Stimulated activated effector memory CD8-positive, alpha-beta T cell treated with anti-CD3 and anti-CD28 coated beads, Interleukin-12 subunit alpha, Interleukin-12 subunit beta, amount 100 ng/mL, for 72 hours (primary cell): ENCODE measurements around the gene GRID1.
"Not testable (repeated sequence)": the region's sequence is repeated elsewhere in the genome, so short reads cannot be mapped to it uniquely, and the experiment has no call there.

Source experiments
- ATAC-seq: fragments of 150-1000 bp; cut with Tn5 transposase; 2 replicates; pipeline ENCODE4 v1.10.0; 2021
- DNase-seq, 2 donors: peaks; one replicate each; pipeline ENCODE4 v3.0.0; 2021 to 2022; ENCODE audit warnings: low spot score in 2 of 2
- H3K27ac Mint-ChIP-seq: one replicate; pipeline ENCODE4 v1.8.0; 2022; ENCODE audit warnings: mild to moderate bottlenecking, mixed read lengths
- H3K36me3 Mint-ChIP-seq: one replicate; pipeline ENCODE4 v1.8.0; 2022; ENCODE audit warnings: mild to moderate bottlenecking, mixed read lengths
- H3K4me1 Mint-ChIP-seq: one replicate; pipeline ENCODE4 v1.8.0; 2022; ENCODE audit warnings: mixed read lengths
- H3K4me3 Mint-ChIP-seq: one replicate; pipeline ENCODE4 v1.8.0; 2022; ENCODE audit warnings: mild to moderate bottlenecking, mixed read lengths
- H3K9me3 Mint-ChIP-seq: one replicate; pipeline ENCODE4 v1.8.0; 2022; ENCODE audit warnings: mixed read lengths

Gene GRID1

DNA sequence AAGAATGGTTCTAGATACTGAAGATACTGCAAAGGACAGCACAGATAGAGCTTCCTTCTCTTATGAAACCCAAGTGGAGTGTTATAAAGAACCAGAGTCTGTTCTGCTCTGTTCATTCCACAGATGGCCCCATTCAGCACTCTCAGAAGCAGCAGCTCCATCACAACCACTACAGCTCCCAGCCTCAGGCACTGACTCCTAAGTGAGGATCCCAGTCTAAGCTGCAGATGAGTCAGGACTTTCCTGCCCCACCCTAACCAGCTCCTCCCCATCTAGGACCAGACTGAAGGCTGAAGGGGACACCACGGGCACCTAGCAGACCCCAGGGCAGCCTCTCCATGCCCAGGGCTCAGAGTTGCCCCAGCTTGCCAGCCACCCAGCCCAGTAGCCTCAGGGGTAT, 379.8 kb downstream of the GRID1 start:
- H3K36me3 Mint-ChIP-seq: no peaks in the 10 kb centered on the region
- no peak overlapping the region for H3K27ac Mint-ChIP-seq
- H3K9me3 Mint-ChIP-seq: no peaks in the 10 kb centered on the region
- no peak overlapping the region for H3K4me3 Mint-ChIP-seq
- no peak for DNase-seq
- no peak for ATAC-seq
- H3K4me1 Mint-ChIP-seq: no peaks in the 10 kb centered on the region

DNA sequence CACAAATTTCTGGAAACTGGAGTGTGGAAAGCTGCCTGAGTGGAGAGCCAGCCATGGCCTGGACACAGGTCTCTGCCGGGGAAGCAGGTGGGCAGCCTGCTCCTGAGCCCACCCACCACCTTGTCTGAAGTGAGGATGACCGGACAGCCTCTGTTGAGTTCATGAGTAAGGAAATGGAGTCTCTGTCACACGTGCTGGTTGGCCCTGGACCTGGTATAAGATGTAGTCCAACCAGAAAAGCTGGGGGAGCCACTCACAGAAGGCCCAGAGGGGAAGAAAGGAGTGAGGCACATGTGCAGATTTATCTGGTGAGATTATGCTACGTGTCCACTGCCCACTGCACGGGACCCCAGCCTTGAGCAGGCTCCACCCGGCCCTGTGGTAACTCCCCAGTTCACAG, 383.5 kb downstream of the GRID1 start:
- Mint-ChIP-seq H3K27ac (no peak overlapping the region), H3K9me3 (no peaks in the 10 kb centered on the region), H3K4me3 (no peak overlapping the region), H3K36me3 (no peaks in the 10 kb centered on the region), H3K4me1 (no peaks in the 10 kb centered on the region)
- ATAC-seq: no peak
- no peak for DNase-seq

DNA sequence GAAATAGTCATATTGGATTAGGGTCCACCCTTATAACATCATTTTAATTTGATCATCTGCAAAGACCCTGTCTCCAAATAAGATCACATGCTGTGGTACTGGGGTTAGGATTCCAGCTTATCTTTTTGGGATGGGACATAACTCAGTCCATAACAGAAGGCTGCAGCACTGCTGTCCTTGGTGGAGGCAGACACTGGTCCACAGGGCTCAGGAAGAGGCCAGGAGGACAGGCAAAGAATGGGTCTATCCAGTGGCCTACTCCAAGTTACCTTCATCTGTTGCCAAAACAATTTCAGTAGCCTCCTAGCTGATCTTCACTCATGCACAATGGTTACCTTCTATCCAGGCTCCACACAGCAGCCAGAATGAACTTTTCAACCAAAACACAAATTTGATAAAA, 387.0 kb downstream of the GRID1 start:
- H3K4me1 Mint-ChIP-seq: no peaks in the 10 kb centered on the region
- H3K27ac Mint-ChIP-seq: no peak overlapping the region
- no peak overlapping the region for H3K4me3 Mint-ChIP-seq
- ATAC-seq (no peak), DNase-seq (no peak)
- H3K36me3 Mint-ChIP-seq: no peaks in the 10 kb centered on the region
- no peaks in the 10 kb centered on the region for H3K9me3 Mint-ChIP-seq

DNA sequence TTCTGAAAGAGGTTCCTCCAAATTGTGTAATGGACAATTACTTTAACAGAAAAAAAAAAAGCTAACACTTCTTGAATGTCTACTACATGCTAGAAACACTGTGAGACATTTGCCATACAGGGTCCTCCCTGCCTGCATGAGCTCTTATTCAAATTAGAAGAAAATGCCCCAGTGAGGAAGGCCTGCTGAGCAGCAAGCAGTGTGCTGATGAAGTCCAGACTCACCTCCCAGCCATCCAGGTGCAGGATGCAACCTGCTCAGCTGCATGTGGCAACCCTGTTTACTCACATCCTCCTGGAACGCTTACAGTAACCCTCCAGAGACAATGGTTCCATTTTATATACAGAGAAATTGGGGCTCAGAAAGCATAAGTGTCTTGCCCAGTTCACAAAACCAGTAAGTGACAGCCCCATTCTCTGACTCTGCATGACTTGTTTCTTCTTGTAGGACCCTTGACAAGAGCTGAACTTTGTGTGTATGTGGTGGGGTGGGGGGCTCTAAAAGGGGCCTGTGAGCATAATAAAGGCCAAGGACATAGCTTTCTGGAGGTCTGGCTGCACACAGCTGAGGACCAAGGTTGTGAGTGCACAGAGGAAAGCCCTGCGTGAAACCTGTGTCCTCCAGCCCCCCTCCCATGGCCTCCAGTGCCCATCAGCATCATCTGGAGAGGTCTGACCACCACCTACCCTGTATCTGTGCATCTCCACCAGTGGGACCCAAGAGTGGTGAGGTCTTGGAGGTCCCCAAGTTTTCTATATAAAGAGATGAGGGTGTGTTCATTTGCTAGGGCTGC, 387.8 kb downstream of the GRID1 start:
- no peaks in the 10 kb centered on the region for H3K36me3 Mint-ChIP-seq
- no peaks in the 10 kb centered on the region for H3K4me1 Mint-ChIP-seq
- DNase-seq (peak in 1 of 2 donors; percentile 22), ATAC-seq (no peak)
- H3K27ac Mint-ChIP-seq: no peak overlapping the region
- no peak overlapping the region for H3K4me3 Mint-ChIP-seq
- no peaks in the 10 kb centered on the region for H3K9me3 Mint-ChIP-seq

DNA sequence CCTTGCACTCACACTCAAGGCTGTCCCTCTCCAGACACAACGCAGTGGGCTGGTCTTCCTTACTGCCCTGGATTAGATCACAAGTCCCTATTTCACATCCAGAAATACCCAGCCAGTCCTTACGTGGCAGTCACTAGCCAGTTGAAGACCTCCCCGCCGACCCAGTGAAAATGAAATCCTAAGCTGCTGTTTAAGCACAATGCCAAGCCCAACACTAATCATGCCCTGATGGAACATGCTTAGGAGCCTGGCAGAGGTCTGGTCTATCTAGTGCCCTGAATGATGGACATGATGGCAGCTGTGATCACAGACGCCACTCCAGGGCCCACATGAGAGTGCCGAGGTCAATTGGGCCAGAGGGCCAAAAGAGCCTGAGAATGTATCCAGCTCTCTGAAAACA, 389.0 kb downstream of the GRID1 start:
- peak in 1 of 2 donors; percentile 25 for DNase-seq
- ATAC-seq: no peak
- Mint-ChIP-seq H3K27ac (no peak overlapping the region), H3K36me3 (no peaks in the 10 kb centered on the region), H3K4me1 (no peaks in the 10 kb centered on the region), H3K4me3 (no peak overlapping the region), H3K9me3 (no peaks in the 10 kb centered on the region)

DNA sequence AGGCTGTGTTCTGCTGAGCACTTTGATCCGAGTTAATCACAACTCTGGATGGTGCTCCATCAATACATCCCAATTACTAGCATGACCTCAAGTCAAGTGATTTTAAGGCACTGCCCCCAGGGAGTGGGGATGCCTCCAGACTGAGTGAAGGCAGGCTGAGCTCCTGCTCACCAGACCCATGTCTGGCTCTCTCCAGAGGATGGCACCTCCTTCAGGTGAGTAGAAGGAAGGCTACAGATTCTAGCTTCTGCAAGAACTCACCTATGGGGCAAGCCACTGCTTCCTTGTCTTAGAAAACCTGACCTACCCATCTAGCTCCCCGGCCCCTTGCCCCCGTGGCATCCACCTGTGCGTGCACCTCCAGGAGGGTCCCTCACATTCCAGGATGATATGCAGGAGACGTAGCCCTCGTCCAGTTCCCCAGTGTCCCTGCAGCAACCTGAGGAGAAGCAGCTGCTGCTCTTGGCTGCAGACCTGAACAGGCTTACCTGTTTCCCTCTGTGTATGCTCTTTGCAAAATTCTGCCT, 390.3 kb downstream of the GRID1 start:
- Mint-ChIP-seq H3K4me1 (no peaks in the 10 kb centered on the region), H3K27ac (no peak overlapping the region), H3K4me3 (no peak overlapping the region), H3K9me3 (no peaks in the 10 kb centered on the region), H3K36me3 (no peaks in the 10 kb centered on the region)
- ATAC-seq (no peak), DNase-seq (no peak)

DNA sequence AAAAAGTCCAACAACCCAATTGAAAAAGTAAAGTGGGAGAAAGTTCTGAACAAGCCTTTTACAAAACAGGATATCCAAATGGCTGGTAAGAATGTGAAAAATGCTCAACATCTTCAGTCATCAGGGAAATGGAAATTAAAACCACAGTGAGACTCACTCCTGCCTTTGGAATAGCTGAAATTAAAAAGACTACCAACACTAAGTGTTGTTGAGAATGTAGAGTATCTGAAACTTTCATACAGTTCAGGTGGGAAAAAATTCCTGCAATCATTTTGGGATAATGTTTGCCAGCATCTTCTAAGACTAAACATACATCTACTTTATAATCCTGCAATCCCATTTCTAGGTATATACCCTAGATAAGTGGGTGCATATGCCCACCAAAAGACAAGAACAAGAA, 395.1 kb downstream of the GRID1 start:
- H3K9me3 Mint-ChIP-seq: peaks cover 8% of the 10 kb centered on the region
- DNase-seq (no peak), ATAC-seq (no peak)
- no peak overlapping the region for H3K4me3 Mint-ChIP-seq
- H3K36me3 Mint-ChIP-seq: no peaks in the 10 kb centered on the region
- no peak overlapping the region for H3K27ac Mint-ChIP-seq
- H3K4me1 Mint-ChIP-seq: no peaks in the 10 kb centered on the region

DNA sequence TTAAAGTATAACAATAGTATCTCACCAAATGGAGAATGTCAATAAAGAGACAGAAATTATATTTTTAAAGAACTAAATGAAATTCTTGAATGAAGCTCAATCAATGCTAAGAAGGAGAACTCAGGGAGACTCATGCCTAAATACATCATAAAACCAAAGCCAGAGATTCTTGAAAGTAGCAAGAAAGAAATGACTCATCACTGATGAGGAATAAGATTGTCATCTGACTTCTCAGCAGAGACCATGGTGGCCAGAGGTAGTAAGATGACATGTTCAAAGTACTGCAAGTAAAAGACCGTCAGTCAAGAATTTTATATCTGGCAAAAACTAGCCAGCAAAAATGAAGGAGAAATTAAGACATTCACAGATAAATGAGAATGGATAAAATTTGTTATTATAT, 399.0 kb downstream of the GRID1 start:
- no peak for DNase-seq
- ATAC-seq: peak; percentile 78
- H3K4me1 Mint-ChIP-seq: no peaks in the 10 kb centered on the region
- H3K9me3 Mint-ChIP-seq: peaks cover 11% of the 10 kb centered on the region
- H3K36me3 Mint-ChIP-seq: no peaks in the 10 kb centered on the region
- H3K4me3 Mint-ChIP-seq: no peak overlapping the region
- no peak overlapping the region for H3K27ac Mint-ChIP-seq

DNA sequence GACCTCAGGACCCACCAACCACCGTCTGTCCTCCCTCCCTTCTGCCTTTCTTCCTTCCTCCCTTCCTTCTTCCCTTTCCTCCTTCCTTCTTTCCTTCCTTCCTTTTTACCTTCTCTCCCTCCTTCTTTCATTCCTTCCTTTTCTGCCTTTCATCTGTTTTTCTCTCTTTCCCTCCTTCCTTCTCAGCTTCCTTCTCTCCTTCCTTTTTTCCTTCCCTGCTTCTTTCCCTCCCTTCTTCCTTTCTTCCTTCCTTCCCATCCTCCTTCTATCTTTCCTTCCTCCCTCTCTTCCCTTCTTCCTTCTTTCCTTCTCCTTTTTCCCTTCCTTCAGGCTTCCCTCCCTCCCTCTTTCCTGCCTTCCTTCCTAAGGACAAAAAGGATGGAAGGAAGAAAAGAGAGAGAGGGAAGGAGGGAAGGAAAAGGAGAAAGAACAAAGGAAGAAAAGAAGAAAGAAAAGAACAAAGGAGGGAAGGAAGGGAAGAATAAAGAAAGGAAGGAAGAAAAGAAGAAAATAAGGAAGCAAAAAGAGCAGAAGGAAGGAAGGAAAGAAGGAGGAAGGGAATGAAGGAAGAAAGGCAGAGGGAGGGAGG, 405.0 kb downstream of the GRID1 start:
- H3K36me3 Mint-ChIP-seq: no peaks in the 10 kb centered on the region
- no peaks in the 10 kb centered on the region for H3K4me1 Mint-ChIP-seq
- no peak overlapping the region for H3K4me3 Mint-ChIP-seq
- ATAC-seq: no peak
- no peak for DNase-seq
- H3K9me3 Mint-ChIP-seq: peaks cover 8% of the 10 kb centered on the region
- no peak overlapping the region for H3K27ac Mint-ChIP-seq

DNA sequence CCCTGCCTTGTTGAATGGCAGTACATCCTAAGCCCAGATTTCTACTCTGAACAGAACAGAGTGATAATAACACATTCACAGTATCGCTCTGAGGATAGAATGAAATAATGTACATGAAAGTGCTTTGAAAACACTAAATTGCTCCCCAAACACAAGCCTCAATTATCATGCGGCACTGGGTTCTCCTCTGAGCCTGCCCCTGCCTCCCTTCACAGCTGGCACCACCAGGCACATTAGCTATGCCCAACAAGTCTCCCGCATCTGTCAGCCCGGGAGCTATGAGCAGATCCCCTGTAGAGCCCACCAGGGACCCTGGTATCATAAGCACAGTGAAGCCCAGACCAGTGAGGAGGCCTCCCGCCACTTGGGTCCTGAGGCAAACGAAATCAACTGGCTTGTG, 405.5 kb downstream of the GRID1 start:
- H3K27ac Mint-ChIP-seq: no peak overlapping the region
- H3K9me3 Mint-ChIP-seq: peaks cover 8% of the 10 kb centered on the region
- no peaks in the 10 kb centered on the region for H3K36me3 Mint-ChIP-seq
- ATAC-seq (no peak), DNase-seq (no peak)
- no peaks in the 10 kb centered on the region for H3K4me1 Mint-ChIP-seq
- no peak overlapping the region for H3K4me3 Mint-ChIP-seq

DNA sequence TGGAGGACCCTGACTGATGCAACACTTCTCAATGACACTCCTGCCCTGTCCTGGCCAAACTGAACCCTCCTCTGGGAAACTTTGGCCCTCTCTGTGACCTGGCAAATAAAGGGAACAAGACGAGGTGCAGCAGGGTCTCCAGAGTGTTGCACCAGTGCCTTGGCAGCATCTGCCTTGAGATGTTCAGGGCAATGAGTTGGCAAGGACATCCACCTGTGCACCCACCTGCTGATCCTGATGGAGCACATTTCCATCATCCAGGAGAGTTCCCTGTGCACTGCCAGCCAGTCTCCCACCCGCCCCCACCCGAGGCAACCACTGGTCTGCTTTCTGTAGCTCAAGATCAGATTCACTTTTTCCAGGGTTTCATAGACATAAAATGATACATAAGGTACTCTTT, 407.4 kb downstream of the GRID1 start:
- no peak for ATAC-seq
- no peaks in the 10 kb centered on the region for H3K36me3 Mint-ChIP-seq
- H3K4me1 Mint-ChIP-seq: no peaks in the 10 kb centered on the region
- H3K27ac Mint-ChIP-seq: no peak overlapping the region
- no peak overlapping the region for H3K4me3 Mint-ChIP-seq
- no peak for DNase-seq
- peaks cover 8% of the 10 kb centered on the region for H3K9me3 Mint-ChIP-seq

DNA sequence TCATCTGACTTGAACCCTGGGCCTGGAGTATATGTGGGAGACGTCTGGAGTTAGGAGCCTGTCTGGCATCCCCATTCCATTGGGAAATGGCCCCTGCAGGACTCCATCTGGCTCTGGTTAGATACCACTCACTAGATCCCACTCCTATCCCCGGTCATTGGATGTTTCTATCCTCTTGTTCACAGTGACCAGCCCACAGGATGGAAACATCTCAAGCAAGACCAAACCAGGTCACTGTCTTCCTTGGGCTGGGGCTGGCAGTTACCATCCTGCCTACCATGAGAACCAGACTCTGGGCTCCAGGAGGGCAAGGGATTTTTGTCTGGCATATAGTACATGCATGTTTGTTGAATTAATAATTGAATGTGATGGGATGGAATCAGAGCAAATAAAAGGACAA, 415.7 kb downstream of the GRID1 start:
- Mint-ChIP-seq H3K27ac (no peak overlapping the region), H3K9me3 (no peaks in the 10 kb centered on the region), H3K4me3 (no peak overlapping the region), H3K36me3 (no peaks in the 10 kb centered on the region), H3K4me1 (no peaks in the 10 kb centered on the region)
- no peak for DNase-seq
- no peak for ATAC-seq

DNA sequence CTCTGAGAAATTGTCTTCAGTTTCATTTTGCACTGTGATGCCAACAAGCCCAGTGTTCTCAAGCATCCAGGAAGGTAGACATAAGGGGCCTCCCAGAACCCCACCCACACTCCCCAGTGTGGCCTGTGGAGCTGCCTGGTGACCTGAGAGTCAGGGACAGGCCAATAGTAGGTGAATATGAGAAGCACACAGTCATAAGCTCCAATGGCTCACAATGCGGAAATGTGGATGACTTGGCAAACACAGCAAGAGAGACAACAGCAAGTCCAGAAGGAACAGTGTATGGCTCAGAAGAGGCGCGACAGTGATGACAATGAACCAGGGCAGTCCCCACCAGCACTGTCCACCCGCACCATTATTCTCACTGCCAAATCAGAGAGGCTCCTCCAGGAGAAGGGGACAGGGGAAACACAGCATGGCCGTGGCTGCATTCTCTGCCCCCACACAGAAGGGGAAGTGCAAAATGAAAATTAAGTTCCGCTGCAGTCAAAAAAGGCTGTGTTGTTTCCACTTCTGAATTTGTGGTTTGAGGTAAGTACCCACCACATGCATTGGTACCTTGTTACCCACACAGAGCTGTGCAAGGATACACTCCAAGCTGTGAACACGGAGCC, 419.8 kb downstream of the GRID1 start:
- ATAC-seq (peak; percentile 36), DNase-seq (no peak)
- Mint-ChIP-seq H3K27ac (no peak overlapping the region), H3K9me3 (no peaks in the 10 kb centered on the region), H3K4me1 (no peaks in the 10 kb centered on the region), H3K4me3 (no peak overlapping the region), H3K36me3 (no peaks in the 10 kb centered on the region)

DNA sequence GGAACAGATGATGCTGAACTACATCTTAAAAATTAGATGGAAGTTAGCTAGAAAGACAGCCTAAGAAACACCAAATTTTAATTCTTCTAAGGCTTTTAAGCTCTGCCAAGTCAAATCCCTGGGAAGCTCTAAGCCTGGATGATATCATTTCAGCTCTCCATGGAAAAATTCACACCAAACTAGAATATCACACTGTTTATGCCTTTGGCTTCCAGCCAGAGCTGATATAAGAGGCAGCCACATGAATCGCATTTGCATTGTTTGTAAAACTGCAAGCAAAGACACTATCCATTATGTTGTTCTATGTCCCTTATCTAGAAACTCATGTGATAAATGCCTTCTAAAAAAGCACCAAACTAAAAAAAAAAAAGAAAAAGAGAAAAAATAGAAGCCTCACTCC, 430.4 kb downstream of the GRID1 start:
- DNase-seq (no peak), ATAC-seq (no peak)
- Mint-ChIP-seq H3K9me3 (no peaks in the 10 kb centered on the region), H3K4me3 (no peak overlapping the region), H3K36me3 (no peaks in the 10 kb centered on the region), H3K27ac (no peak overlapping the region), H3K4me1 (no peaks in the 10 kb centered on the region)

DNA sequence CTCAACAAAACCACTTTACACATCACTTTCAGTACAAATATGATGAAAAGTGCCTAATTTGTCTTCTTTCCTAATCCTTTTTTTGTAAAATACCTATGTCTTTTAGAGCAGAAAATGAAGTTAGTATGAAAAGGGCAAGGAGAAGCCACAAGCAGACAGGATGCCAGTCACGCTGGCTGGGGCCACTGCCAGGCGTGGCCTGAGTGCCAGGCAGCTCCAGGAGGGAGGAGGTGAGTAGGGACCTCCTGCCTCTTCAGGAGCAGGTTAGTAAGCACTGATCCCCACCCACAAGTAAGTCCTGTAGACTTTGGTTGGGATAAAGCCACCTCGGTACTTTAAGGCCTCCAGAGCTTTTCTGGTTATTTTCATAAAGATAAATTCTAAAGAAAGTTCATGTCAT, 432.0 kb downstream of the GRID1 start:
- H3K36me3 Mint-ChIP-seq: no peaks in the 10 kb centered on the region
- DNase-seq: no peak
- no peaks in the 10 kb centered on the region for H3K4me1 Mint-ChIP-seq
- no peak for ATAC-seq
- H3K27ac Mint-ChIP-seq: no peak overlapping the region
- H3K4me3 Mint-ChIP-seq: no peak overlapping the region
- no peaks in the 10 kb centered on the region for H3K9me3 Mint-ChIP-seq

DNA sequence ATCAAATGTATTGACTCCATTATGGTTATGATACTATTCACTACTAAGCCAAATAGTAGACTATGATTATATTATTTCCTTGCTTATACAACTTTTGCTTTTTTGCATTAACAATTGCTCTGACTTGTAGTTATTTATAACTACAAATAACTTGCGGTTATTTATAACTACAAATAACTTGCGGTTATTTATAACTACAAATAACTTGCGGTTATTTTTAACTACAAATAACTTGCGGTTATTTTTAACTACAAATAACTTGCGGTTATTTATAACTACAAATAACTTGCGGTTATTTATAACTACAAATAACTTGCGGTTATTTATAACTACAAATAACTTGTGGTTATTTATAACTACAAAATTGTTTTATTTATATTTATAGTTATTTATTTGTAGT, 436.6 kb downstream of the GRID1 start:
- ATAC-seq: not testable (repeated sequence)

More for the DNA sequence above, 436.6 kb downstream of the GRID1 start:
- H3K4me1 Mint-ChIP-seq, H3K4me3 Mint-ChIP-seq, H3K27ac Mint-ChIP-seq, DNase-seq, H3K36me3 Mint-ChIP-seq, H3K9me3 Mint-ChIP-seq: not testable (repeated sequence)
